ENCODE measurements around the gene MCEMP1. TPM values are rescaled to one million over a fixed set of nuclear protein-coding genes. Genes with fewer than 3 reads are reported as not detected.
A peak's percentile ranks its signal among the peaks of the same experiment; 100 is the strongest.

Gene MCEMP1
- total RNA-seq, 4 donors from 2014 or later, result not detected

- TF ChIP-seq POLR2A (IDR thresholded peaks at IDR 0.05) (peak in 1 of 2 donors; percentile 12), CTCF (IDR thresholded peaks at IDR 0.05) (peak; percentile 10 to 66 (median 52))
These were observed 4.7 kb downstream of the MCEMP1 start for GRCh38 chr19:7681340-7682174.

GRCh38 chr19:7682175-7682855, 5.4 kb downstream of the MCEMP1 start:
- peaks cover 0 to 18% (median 2%) of the 10 kb centered on the region in 4 donors for H3K4me1 ChIP-seq
- DNase-seq, result no peak
- TF ChIP-seq POLR2A (IDR thresholded peaks at IDR 0.05) (no peak), CTCF (IDR thresholded peaks at IDR 0.05) (no peak)
- peak overlapping the region in 1 of 4 donors; percentile 95 for H3K27ac ChIP-seq
- no peaks in the 10 kb centered on the region for H3K9me3 ChIP-seq
- H3K4me3 ChIP-seq, result peak overlapping the region in 3 of 4 donors; percentile 59 to 97 (median 92)
- H3K27me3 ChIP-seq, result no peaks in the 10 kb centered on the region
- peaks cover 0 to 21% (median 0%) of the 10 kb centered on the region in 3 donors for H3K36me3 ChIP-seq

More at GRCh38 chr19:7681340-7682174, 4.7 kb downstream of the MCEMP1 start:
- peak; percentile 71 to 91 (median 86) for DNase-seq
- no peaks in the 10 kb centered on the region for H3K27me3 ChIP-seq
- H3K36me3 ChIP-seq, result peaks cover 0 to 21% (median 0%) of the 10 kb centered on the region in 3 donors
- H3K27ac ChIP-seq, result peak overlapping the region; percentile 63 to 95 (median 86)
- H3K9me3 ChIP-seq, result no peaks in the 10 kb centered on the region
- peak overlapping the region; percentile 59 to 97 (median 94) for H3K4me3 ChIP-seq
- peaks cover 0 to 18% (median 2%) of the 10 kb centered on the region in 4 donors for H3K4me1 ChIP-seq

- Histone ChIP-seq H3K36me3 (peaks cover 0 to 21% (median 0%) of the 10 kb centered on the region in 3 donors), H3K9me3 (no peaks in the 10 kb centered on the region), H3K27ac (no peak overlapping the region), H3K4me3 (no peak overlapping the region), H3K27me3 (no peaks in the 10 kb centered on the region), H3K4me1 (peaks cover 0 to 6% (median 0%) of the 10 kb centered on the region in 4 donors)
- no peak for TF ChIP-seq CTCF (IDR thresholded peaks at IDR 0.05)
- no peak for TF ChIP-seq POLR2A (IDR thresholded peaks at IDR 0.05)
- DNase-seq, result no peak
These were observed 8.9 kb downstream of the MCEMP1 start for GRCh38 chr19:7685546-7686445.

GRCh38 chr19:7687177-7687576, 10.3 kb downstream of the MCEMP1 start:
- H3K36me3 ChIP-seq, result peaks cover 0 to 21% (median 0%) of the 10 kb centered on the region in 3 donors
- H3K4me1 ChIP-seq, result peaks cover 0 to 2% (median 0%) of the 10 kb centered on the region in 4 donors
- no peak overlapping the region for H3K27ac ChIP-seq
- no peaks in the 10 kb centered on the region for H3K27me3 ChIP-seq
- H3K9me3 ChIP-seq, result no peaks in the 10 kb centered on the region
- no peak for DNase-seq
- H3K4me3 ChIP-seq, result no peak overlapping the region
- TF ChIP-seq POLR2A (IDR thresholded peaks at IDR 0.05) (no peak), CTCF (IDR thresholded peaks at IDR 0.05) (no peak)

GRCh38 chr19:7689165-7689564, 12.3 kb downstream of the MCEMP1 start:
- Histone ChIP-seq H3K27ac (no peak overlapping the region), H3K4me3 (no peak overlapping the region), H3K36me3 (peaks cover 0 to 2% (median 0%) of the 10 kb centered on the region in 3 donors), H3K4me1 (peaks cover 0 to 1% (median 0%) of the 10 kb centered on the region in 4 donors), H3K27me3 (no peaks in the 10 kb centered on the region), H3K9me3 (no peaks in the 10 kb centered on the region)
- DNase-seq, result no peak
- TF ChIP-seq CTCF (IDR thresholded peaks at IDR 0.05) (no peak), POLR2A (IDR thresholded peaks at IDR 0.05) (no peak)
